PC-9 (cell line): ENCODE data around the gene BGLAP. TPM values are rescaled to one million over a fixed set of nuclear protein-coding genes. Genes with fewer than 3 reads are reported as not detected.

Source experiments
- BruUV-seq: library from RNA; stranded (reverse); fragments of 400-500 nt; replicated peaks from 2 replicates; lab custom pipeline; 2021; lab: Mats Ljungman, UMichigan
- CTCF ChIA-PET: fragments of 300-600 bp; sonication (Branson Sonifier 250); formaldehyde crosslinking; loops from one replicate; lab custom pipeline; 2022; ENCODE audit warnings: antibody characterized with exemption; lab: Charles Lee
- POLR2A ChIA-PET: fragments of 300-600 bp; sonication (Branson Sonifier 250); formaldehyde crosslinking; loops from one replicate; lab custom pipeline; 2022; ENCODE audit warnings: antibody characterized with exemption; ENCODE audit not compliant: unreplicated experiment; lab: Charles Lee
- DNase-seq, 2 experiments: peaks; one replicate each; pipeline versions ENCODE4 v3.0.0 to v3.0.0-alpha.2; 2015 to 2022; ENCODE audit warnings: mixed read lengths in 1 of 2
- H2AFZ ChIP-seq: fragments of 200-600 bp; sonication (generic); 2 replicates; pipeline ENCODE4 v1.8.1; 2017; ENCODE audit warnings: antibody characterized with exemption
- H3F3A ChIP-seq: fragments of 200-600 bp; sonication (generic); 2 replicates; pipeline ENCODE4 v1.8.1; 2017; ENCODE audit warnings: antibody characterized with exemption, mild to moderate bottlenecking, low read depth; ENCODE audit not compliant: insufficient read depth
- H3K27ac ChIP-seq: fragments of 200-600 bp; sonication (generic); 2 replicates; pipeline ENCODE4 v1.6.1; 2016; ENCODE audit warnings: mixed run types
- H3K27me3 ChIP-seq: fragments of 200-600 bp; sonication (generic); 2 replicates; pipeline ENCODE4 v1.6.1; 2016; ENCODE audit warnings: low read depth, mixed run types; ENCODE audit not compliant: insufficient read depth
- H3K36me3 ChIP-seq: fragments of 200-600 bp; sonication (generic); 2 replicates; pipeline ENCODE4 v1.6.1; 2016; ENCODE audit warnings: low read depth, mixed run types
- H3K4me1 ChIP-seq: fragments of 200-600 bp; sonication (generic); replicated peaks from 2 replicates; pipeline ENCODE4 v1.6.1; 2016; ENCODE audit warnings: mixed run types; ENCODE audit not compliant: insufficient read depth
- H3K4me2 ChIP-seq: fragments of 200-600 bp; sonication (generic); 2 replicates; pipeline ENCODE4 v1.6.1; 2017; ENCODE audit warnings: mixed run types
- H3K4me3 ChIP-seq: fragments of 200-600 bp; sonication (generic); 2 replicates; pipeline ENCODE4 v1.6.1; 2016; ENCODE audit warnings: mixed run types
- H3K79me2 ChIP-seq: fragments of 200-600 bp; sonication (generic); 2 replicates; pipeline ENCODE4 v1.6.1; 2017; ENCODE audit warnings: low read depth, mixed run types
- H3K9me2 ChIP-seq: fragments of 200-600 bp; sonication (generic); 2 replicates; pipeline ENCODE4 v1.8.1; 2017; ENCODE audit warnings: mild to moderate bottlenecking; ENCODE audit not compliant: insufficient read depth
- H3K9me3 ChIP-seq: fragments of 200-600 bp; sonication (generic); 2 replicates; pipeline ENCODE4 v1.8.1; 2016; ENCODE audit warnings: low read depth; ENCODE audit not compliant: insufficient read depth
- H4K20me1 ChIP-seq: fragments of 200-600 bp; sonication (generic); 2 replicates; pipeline ENCODE4 v1.8.1; 2017; ENCODE audit not compliant: insufficient read depth
- EZH2 ChIP-seq: fragments of 200-600 bp; sonication (generic); IDR thresholded peaks from 2 replicates; pipeline ENCODE4 v1.8.0; 2017; ENCODE audit warnings: antibody characterized with exemption, low read depth
- intact Hi-C: fragments of 100-400 bp; cut with micrococcal nuclease; formaldehyde crosslinking; loops from one replicate; pipeline ENCODE4 v1.10.0; 2022; ENCODE audit not compliant: unreplicated experiment
- total RNA-seq: library from RNA; stranded (reverse); gene quantifications from 2 replicates; pipeline ENCODE4 v1.2.3, GENCODE V29; 2021
- TF ChIP-seq, protein P1 (sequence below): fragments of 200-600 bp; sonication (generic); conservative IDR thresholded peaks from 2 replicates; pipeline ENCODE4 v1.6.1; 2017; ENCODE audit warnings: mixed run types, antibody characterized with exemption, mild to moderate bottlenecking, moderate library complexity

Gene BGLAP
- total RNA-seq, 1 experiment from 2014 or later = 2.6 TPM

DNA sequence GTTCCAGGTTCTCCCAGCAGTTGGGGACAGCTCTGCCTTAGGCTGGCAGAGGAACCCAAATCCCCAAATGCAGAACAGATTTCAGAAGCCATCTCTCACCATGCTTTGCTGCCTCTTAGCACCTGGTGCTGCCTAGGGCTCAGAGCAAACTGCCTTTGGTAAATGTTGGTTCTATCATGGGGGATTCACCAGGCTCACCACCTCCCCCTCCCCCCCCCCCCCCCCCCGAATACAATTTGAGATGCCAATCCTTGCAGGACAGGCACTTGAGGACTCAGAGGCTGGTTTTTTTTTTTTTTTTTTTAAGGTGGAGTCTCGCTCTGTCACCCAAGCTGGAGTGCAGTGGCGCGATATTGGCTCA, 6.3 kb downstream of the BGLAP start:
- ChIA-PET CTCF (no interaction called here), POLR2A (no interaction called here)
- no peak overlapping the region for H3K27ac ChIP-seq
- H3K9me2 ChIP-seq = no peaks in the 10 kb centered on the region
- H3K4me1 ChIP-seq = no peaks in the 10 kb centered on the region
- peaks cover 18% of the 10 kb centered on the region; the same call in 1 of the 2 replicates for H3F3A ChIP-seq
- H3K36me3 ChIP-seq = peaks cover 12% of the 10 kb centered on the region; the same call in 1 of the 2 replicates
- H3K4me3 ChIP-seq = no peak overlapping the region
- no peak for DNase-seq
- H3K4me2 ChIP-seq = no peak overlapping the region
- TF ChIP-seq, protein P1, sequence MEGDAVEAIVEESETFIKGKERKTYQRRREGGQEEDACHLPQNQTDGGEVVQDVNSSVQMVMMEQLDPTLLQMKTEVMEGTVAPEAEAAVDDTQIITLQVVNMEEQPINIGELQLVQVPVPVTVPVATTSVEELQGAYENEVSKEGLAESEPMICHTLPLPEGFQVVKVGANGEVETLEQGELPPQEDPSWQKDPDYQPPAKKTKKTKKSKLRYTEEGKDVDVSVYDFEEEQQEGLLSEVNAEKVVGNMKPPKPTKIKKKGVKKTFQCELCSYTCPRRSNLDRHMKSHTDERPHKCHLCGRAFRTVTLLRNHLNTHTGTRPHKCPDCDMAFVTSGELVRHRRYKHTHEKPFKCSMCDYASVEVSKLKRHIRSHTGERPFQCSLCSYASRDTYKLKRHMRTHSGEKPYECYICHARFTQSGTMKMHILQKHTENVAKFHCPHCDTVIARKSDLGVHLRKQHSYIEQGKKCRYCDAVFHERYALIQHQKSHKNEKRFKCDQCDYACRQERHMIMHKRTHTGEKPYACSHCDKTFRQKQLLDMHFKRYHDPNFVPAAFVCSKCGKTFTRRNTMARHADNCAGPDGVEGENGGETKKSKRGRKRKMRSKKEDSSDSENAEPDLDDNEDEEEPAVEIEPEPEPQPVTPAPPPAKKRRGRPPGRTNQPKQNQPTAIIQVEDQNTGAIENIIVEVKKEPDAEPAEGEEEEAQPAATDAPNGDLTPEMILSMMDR = no peak
- TF ChIP-seq EZH2 = no peak
- intact Hi-C loops = no loop called here
- H4K20me1 ChIP-seq = no peaks in the 10 kb centered on the region; the same call in 1 of the 2 replicates
- no peaks in the 10 kb centered on the region for H3K27me3 ChIP-seq
- H3K79me2 ChIP-seq = no peaks in the 10 kb centered on the region
- H2AFZ ChIP-seq = no peak overlapping the region
- no TSS peak for BruUV-seq
- no peaks in the 10 kb centered on the region for H3K9me3 ChIP-seq

DNA sequence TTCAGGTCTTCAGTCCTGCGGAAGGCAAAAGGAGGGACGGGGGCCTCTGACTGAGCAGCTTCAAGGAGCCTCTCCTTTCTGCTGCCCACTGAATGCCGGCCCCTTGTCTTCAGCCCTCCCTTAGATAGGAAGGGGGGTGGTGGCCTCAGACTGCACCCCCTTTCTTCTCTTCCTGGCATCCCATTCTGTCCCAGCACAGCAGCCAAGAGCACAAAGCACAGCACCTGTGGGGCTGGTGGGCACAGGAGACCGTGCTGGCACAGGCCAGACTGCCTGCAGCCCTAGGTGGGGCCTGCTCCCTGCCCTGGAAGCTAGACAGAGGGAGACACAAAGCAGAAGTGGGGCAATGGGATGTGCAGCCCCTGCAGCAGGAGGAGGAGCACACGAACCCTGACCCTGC, 7.6 kb downstream of the BGLAP start:
- no peaks in the 10 kb centered on the region for H3K79me2 ChIP-seq
- no peak overlapping the region for H3K4me2 ChIP-seq
- no TSS peak for BruUV-seq
- H3K4me3 ChIP-seq = no peak overlapping the region
- H3K9me2 ChIP-seq = no peaks in the 10 kb centered on the region
- no peaks in the 10 kb centered on the region for H4K20me1 ChIP-seq
- no peaks in the 10 kb centered on the region for H3K27me3 ChIP-seq
- H3K27ac ChIP-seq = no peak overlapping the region
- TF ChIP-seq, protein P1 = no peak
- no peak for TF ChIP-seq EZH2
- no peak for DNase-seq
- ChIA-PET CTCF (no interaction called here), POLR2A (no interaction called here)
- intact Hi-C loops = no loop called here
- H3K4me1 ChIP-seq = no peaks in the 10 kb centered on the region
- peaks cover 20% of the 10 kb centered on the region; the same call in 1 of the 2 replicates for H3K36me3 ChIP-seq
- H3F3A ChIP-seq = peaks cover 17% of the 10 kb centered on the region; the same call in 1 of the 2 replicates
- no peaks in the 10 kb centered on the region for H3K9me3 ChIP-seq
- H2AFZ ChIP-seq = no peak overlapping the region

DNA sequence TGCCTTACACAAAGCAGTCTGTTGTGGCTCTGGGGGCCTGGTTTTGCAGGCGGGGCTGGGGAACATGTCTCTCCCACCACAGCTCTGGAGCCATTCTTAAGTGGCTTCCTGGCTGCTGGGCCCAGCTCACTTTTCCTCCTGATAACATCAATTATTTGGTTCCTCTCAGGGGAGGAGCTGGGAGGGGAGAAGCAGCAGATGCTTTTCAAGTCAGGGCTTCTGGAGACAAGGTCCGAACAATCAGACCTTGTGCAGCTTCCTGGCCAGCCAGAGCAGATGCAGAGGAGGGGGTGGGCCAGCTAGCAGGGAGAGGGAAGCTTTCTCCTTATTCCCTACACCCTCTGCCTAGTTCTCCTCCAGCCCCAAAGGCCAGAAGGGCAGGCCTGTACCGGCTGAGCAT, 9.5 kb downstream of the BGLAP start:
- no peaks in the 10 kb centered on the region for H4K20me1 ChIP-seq
- peaks cover 10% of the 10 kb centered on the region; the same call in 1 of the 2 replicates for H3F3A ChIP-seq
- TF ChIP-seq, protein P1 = no peak
- no peak for TF ChIP-seq EZH2
- no peaks in the 10 kb centered on the region for H3K79me2 ChIP-seq
- no peaks in the 10 kb centered on the region for H3K4me1 ChIP-seq
- no peak for DNase-seq
- H3K27me3 ChIP-seq = no peaks in the 10 kb centered on the region
- H3K27ac ChIP-seq = no peak overlapping the region
- no peak overlapping the region for H3K4me2 ChIP-seq
- no TSS peak for BruUV-seq
- ChIA-PET CTCF (interaction anchor here (0.6 kb wide), 1 partner anchor 160 kb away, joined by 7 read pairs; no protein-coding TSS in a partner anchor), POLR2A (no interaction called here)
- no peak overlapping the region for H3K4me3 ChIP-seq
- intact Hi-C loops = no loop called here
- H2AFZ ChIP-seq = no peak overlapping the region
- no peaks in the 10 kb centered on the region for H3K9me3 ChIP-seq
- H3K36me3 ChIP-seq = peaks cover 25% of the 10 kb centered on the region; the same call in 1 of the 2 replicates
- no peaks in the 10 kb centered on the region for H3K9me2 ChIP-seq
